ENCODE data around the gene FANCD2.
A peak's percentile ranks its signal among the peaks of the same experiment; 100 is the strongest.
"Not testable (repeated sequence)": the region's sequence is repeated elsewhere in the genome, so short reads cannot be mapped to it uniquely, and the experiment has no call there.

The FANCD2 gene

DNA sequence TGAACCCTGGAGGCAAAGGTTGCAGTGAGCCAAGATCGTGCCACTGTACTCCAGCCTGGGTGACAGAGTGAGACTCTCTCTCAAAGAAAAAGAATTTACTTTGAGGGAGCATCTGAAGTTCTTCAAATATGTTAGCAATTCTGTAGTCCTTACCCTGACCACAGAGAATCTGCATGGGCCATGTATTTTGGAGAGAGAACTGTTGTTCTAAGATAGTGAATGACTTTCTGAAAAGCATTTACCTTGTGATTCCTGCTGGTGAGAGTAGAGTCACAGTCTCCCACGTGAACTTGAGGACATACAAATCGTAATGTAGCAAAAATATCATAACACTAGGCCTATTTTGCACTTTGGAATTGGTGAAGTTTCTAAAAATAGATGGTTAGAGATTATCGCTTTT lies 93.1 kb downstream of the FANCD2 start:
- Mint-ChIP-seq H3K4me3 (no peak overlapping the region), H3K36me3 (peaks cover 16% of the 10 kb centered on the region), H3K27me3 (no peaks in the 10 kb centered on the region), H3K4me1 (peaks cover 52% of the 10 kb centered on the region), H3K27ac (peak overlapping the region; percentile 14), H3K9me3 (no peaks in the 10 kb centered on the region)

DNA sequence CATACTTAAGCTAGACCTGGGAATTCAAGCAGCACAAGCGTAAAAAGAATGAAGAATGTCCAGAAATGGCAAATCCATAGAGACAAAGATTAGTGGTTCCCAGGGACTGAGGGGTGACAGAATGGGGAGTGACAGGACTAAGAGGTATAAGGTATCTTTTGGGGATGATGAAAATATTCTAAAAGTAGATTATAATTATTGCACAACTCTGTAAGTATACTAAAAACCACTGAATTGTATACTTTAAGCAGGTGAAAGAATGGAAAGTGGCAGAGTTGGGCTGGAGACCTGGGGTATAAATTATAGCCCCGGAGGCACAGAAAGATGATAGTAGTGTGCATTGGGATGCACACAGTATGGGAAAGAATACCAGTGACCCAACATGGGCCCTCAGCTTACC lies 94.8 kb downstream of the FANCD2 start:
- Mint-ChIP-seq H3K4me1 (peaks cover 53% of the 10 kb centered on the region), H3K4me3 (no peak overlapping the region), H3K27ac (peak overlapping the region; percentile 75), H3K36me3 (peaks cover 17% of the 10 kb centered on the region), H3K9me3 (no peaks in the 10 kb centered on the region), H3K27me3 (no peaks in the 10 kb centered on the region)

DNA sequence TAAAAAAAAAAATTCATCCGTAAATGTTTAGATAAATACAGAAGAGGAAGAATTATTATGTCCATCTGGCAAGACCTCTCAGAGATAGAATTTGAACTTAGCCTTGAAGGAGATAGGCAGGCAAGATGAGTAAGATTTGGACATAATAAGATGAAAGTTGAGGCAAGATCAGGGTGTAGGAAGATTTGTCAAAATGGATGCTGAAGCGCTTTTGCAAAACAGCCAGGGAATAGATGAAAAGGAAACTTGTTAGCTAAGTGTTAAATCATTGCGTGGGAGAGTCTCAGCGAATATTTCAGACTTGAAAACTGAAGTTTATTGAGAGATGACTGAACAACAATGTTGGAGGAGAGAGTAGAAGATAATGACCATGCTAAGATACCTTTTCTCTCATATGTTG lies 96.5 kb downstream of the FANCD2 start:
- H3K36me3 Mint-ChIP-seq = peaks cover 26% of the 10 kb centered on the region
- no peaks in the 10 kb centered on the region for H3K27me3 Mint-ChIP-seq
- H3K4me3 Mint-ChIP-seq = peak overlapping the region; percentile 62
- no peaks in the 10 kb centered on the region for H3K9me3 Mint-ChIP-seq
- peaks cover 47% of the 10 kb centered on the region for H3K4me1 Mint-ChIP-seq
- peak overlapping the region; percentile 88 for H3K27ac Mint-ChIP-seq

DNA sequence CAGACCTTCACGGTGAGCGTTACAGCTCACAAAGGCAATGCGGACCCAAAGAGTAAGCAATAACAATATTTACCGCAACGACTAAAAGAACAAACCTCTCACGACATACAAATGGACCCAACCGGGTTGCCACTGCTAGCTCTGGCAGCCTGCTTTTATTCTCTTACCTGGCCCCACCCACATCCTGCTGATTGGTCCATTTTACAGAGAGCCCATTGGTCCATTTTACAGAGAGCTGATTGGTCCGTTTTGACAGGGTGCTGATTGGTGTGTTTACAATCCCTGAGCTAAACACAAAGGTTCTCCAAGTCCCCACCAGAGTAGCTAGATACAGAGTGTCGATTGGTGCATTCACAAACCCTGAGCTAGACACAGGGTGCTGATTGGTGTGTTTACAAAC lies 109.6 kb downstream of the FANCD2 start:
- H3K27ac Mint-ChIP-seq, H3K4me1 Mint-ChIP-seq, H3K27me3 Mint-ChIP-seq, H3K36me3 Mint-ChIP-seq, H3K9me3 Mint-ChIP-seq, H3K4me3 Mint-ChIP-seq: not testable (repeated sequence)

DNA sequence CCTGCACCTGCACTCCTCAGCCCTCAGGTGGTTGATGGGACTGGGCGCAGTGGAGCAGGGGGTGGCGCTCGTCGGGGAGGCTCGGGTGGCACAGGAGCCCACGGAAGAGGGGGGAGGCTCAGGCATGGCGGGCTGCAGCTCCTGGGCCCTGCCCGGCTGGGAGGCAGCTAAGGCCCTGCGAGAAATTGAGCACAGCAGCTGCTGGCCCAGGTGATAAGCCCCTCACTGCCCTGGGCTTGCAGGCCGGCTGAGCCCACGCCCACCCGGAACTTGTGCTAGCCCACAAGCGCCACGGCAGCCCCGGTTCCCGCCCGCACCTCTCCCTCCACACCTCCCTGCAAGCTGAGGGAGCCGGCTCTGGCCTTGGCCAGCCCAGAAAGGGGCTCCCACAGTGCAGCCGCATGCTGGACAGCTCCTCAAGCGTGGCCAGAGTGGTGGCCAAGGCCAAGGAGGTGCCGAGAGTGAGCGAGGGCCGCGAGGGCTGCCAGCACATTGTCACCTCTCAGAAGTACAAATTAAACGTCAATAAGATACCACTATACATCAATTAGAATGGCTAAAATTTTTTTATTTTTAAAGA lies 110.3 kb downstream of the FANCD2 start:
- Mint-ChIP-seq H3K4me3 (no peak overlapping the region), H3K27me3 (no peaks in the 10 kb centered on the region), H3K36me3 (no peaks in the 10 kb centered on the region), H3K4me1 (no peaks in the 10 kb centered on the region), H3K9me3 (no peaks in the 10 kb centered on the region), H3K27ac (no peak overlapping the region)

DNA sequence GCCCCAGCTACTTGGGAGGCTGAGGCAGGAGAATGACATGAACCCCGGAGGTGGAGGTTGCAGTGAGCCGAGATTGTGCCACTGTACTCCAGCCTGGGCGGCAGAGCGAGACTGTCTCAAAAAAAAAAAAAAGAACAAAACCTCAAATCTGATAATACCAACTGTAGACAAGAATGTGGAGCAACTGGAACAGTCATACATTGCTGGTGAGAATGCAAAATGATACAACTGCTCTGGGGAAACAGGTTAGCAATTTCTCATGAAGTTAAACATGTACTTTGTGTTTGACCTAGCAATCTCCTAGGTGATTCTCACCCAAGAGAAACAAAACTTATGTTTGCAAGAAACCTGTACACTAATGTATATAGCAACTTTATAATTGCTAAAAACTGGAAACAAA lies 110.9 kb downstream of the FANCD2 start:
- Mint-ChIP-seq H3K27me3 (no peaks in the 10 kb centered on the region), H3K27ac (no peak overlapping the region), H3K4me3 (no peak overlapping the region), H3K4me1 (no peaks in the 10 kb centered on the region), H3K36me3 (no peaks in the 10 kb centered on the region), H3K9me3 (no peaks in the 10 kb centered on the region)

DNA sequence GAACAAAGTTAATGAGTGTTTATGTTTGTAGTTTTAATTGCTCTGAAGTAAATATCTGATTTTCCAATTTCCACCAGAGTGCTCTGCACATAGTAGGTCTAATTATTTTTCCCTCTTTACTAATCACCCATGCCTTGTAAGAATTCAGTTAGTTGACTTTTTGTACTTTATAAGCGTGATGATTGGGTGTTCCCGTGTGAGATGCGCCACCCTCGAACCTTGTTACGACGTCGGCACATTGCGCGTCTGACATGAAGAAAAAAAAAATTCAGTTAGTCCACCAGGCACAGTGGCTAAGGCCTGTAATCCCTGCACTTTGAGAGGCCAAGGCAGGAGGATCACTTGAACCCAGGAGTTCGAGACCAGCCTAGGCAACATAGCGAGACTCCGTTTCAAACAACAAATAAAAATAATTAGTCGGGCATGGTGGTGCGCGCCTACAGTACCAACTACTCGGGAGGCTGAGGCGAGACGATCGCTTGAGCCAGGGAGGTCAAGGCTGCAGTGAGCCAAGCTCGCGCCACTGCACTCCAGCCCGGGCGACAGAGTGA lies 114.8 kb downstream of the FANCD2 start:
- Mint-ChIP-seq H3K27me3 (no peaks in the 10 kb centered on the region), H3K9me3 (no peaks in the 10 kb centered on the region), H3K36me3 (peaks cover 3% of the 10 kb centered on the region), H3K4me3 (peak overlapping the region; percentile 99), H3K4me1 (peaks cover 24% of the 10 kb centered on the region), H3K27ac (no peak overlapping the region)

DNA sequence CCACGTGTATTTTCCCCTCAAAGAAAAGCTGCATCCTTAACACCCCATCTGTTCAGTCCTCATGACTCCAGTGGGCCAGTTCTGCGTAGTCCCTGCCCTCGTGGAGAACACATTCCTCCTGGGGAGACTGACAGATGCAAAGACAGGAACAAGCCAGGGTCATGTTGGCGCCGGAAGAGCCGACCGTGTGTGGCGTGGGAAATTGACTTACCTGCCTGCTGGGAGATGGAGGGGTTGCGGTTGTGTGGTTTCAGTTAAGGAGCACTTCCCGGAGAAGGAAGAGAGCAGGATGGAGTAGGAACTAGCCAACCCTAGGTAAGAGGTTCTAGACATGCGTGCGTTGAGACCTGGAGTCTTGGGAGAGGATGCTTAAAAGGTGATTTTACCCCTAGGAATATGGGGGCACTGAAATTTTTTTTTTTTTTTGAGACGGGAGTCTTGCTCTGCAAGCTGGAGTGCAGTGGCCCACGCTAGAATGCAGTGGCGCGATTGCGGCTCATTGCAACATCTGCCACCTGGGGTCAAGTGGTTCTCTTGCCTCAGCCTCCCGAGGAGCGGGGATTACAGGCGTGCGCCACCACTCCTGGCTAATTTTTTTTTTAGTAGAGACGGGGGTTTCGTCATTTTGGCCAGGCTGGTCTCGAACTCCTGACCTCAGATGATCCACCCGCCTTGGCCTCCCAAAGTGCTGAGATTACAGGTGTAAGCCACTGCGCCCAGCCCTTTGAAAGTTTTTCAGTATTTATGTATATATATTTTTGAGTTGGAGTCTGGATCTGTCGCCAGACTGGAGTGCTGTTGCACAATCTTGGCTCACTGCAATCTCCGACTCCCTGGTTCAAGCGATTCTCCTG lies 116.7 kb downstream of the FANCD2 start:
- Mint-ChIP-seq H3K4me3 (peak overlapping the region; percentile 99), H3K27me3 (no peaks in the 10 kb centered on the region), H3K36me3 (peaks cover 3% of the 10 kb centered on the region), H3K4me1 (peaks cover 32% of the 10 kb centered on the region), H3K9me3 (no peaks in the 10 kb centered on the region), H3K27ac (peak overlapping the region; percentile 91)

DNA sequence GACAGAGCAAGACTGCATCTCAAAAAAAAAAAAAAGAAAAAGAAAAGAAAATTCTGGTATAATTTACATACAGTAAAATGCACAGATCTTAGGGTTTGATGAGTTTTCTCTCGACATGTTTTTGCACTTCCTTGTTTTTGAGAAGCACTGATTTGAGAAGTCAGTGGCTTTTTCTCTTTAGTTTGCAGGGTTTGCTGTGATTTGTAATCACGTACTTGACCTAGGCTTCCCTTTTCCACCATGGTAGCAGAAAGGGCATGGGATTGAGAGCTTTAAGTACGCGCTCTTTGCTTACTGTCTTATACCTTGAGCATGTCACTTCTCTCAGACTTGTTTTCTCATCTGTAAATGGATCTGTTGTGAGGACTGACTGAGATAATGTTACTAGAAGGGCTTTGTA lies 119.4 kb downstream of the FANCD2 start:
- Mint-ChIP-seq H3K27me3 (no peaks in the 10 kb centered on the region), H3K36me3 (peaks cover 5% of the 10 kb centered on the region), H3K27ac (peak overlapping the region; percentile 2), H3K4me3 (peak overlapping the region; percentile 63), H3K9me3 (no peaks in the 10 kb centered on the region), H3K4me1 (peaks cover 37% of the 10 kb centered on the region)

DNA sequence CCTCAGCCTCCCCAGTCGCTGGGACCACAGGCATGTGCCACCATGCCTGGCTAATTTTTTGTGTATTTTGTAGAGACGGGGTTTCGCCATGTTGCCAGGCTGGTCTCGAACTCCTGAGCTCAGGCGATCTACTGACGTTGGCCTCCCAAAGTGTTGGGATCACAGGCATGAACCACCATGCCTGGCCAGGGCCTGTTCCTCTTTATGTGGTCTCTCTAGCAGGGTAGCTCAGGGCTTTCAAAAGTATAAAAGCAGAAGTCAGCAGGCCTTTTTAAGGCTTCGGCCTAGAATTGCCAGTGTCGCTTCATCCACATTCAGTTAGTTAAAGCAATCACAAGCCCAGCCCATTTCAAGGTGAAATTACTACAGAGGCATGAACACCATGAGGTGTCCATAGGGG lies 123.0 kb downstream of the FANCD2 start:
- no peaks in the 10 kb centered on the region for H3K27me3 Mint-ChIP-seq
- peaks cover 23% of the 10 kb centered on the region for H3K4me1 Mint-ChIP-seq
- no peak overlapping the region for H3K4me3 Mint-ChIP-seq
- H3K27ac Mint-ChIP-seq = no peak overlapping the region
- H3K36me3 Mint-ChIP-seq = peaks cover 6% of the 10 kb centered on the region
- H3K9me3 Mint-ChIP-seq = no peaks in the 10 kb centered on the region

DNA sequence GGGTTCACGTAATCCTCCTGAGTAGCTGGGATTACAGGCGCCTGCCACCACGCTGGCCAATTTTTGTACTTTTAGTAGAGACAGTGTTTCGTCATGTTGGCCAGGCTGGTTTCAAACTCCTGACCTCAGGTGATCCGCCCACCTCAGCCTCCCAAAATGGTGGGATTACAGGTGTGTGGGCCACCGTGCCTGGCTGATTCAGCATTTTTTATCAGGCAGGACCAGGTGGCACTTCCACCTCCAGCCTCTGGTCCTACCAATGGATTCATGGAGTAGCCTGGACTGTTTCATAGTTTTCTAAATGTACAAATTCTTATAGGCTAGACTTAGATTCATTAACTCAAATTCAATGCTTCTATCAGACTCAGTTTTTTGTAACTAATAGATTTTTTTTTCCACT lies 124.8 kb downstream of the FANCD2 start:
- Mint-ChIP-seq H3K4me3 (no peak overlapping the region), H3K4me1 (peaks cover 13% of the 10 kb centered on the region), H3K27me3 (no peaks in the 10 kb centered on the region), H3K36me3 (peaks cover 6% of the 10 kb centered on the region), H3K27ac (no peak overlapping the region), H3K9me3 (no peaks in the 10 kb centered on the region)
